ENCODE results near the gene ELL2.
"Not testable (repeated sequence)": the region's sequence is repeated elsewhere in the genome, so short reads cannot be mapped to it uniquely, and the experiment has no call there.

The ELL2 gene

DNA sequence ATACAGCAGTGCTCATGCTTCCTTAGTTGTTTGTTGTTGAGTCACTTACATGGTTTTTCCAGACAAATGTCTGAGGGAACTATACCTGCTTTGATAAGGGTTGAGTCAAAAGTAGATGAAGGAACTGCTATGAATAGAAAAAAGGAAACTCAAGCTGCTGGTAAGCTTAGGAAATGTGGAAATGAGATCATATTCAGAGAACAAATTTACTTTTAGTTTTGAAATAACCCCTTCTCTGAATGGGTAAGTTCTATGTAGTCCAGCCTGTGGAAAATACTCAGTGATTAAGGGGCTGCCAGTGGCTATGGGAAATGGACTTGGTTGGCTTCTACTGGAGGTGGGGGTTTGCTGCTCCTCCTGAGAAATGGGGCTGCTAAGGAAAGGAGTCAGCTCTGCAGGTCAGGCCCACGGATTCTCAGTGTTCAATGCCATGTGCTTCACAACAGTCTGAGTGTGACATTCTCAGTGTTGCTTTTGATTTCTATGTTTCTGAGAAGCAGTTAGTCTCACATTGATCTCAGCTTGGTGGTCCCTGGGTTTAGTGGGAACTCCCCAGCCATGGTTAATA lies 91.5 kb downstream of the ELL2 start:
- Mint-ChIP-seq H3K4me3 (peak overlapping the region; percentile 69), H3K27ac (peak overlapping the region; percentile 99), H3K4me1 (ENCODE audit: low read depth) (peaks cover 69% of the 10 kb centered on the region), H3K9me3 (peaks cover 4% of the 10 kb centered on the region), H3K27me3 (no peaks in the 10 kb centered on the region), H3K36me3 (ENCODE audit: low read depth) (no peaks in the 10 kb centered on the region)
- DNase-seq: peak; percentile 76

DNA sequence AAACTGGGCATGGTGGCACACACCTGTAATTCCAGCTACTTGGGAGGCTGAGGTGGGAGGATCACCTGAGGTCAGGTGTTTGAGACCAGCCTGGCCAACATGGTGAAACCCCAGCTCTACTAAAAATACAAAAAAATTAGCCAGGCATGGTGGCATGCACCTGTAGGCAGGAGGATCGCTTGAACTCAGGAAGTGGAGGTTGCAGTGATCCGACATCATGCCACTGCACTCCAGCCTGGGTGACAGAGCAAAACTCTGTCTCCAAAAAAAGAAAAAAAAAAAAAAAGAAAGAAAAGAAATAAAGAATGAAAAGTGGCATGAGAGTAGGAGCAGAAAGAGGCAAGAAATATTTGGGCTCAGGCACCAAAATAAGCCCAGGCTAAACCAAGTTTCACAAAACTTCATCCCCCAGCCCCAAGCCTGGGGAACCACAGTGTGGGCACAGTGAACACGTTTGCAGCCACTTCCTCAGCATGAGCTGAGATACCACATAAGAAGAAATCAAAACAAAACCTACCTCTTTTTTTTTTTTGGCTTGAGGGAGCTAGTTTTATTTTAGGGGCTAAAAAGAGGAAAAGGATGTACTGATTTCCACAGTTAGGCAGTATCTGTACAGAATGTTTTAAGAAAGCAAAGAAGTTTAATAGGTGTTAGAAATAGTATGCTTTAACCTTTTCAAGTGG lies 92.3 kb downstream of the ELL2 start:
- peak overlapping the region; percentile 94 for H3K27ac Mint-ChIP-seq
- not testable (repeated sequence) for H3K27me3 Mint-ChIP-seq; H3K9me3 Mint-ChIP-seq; H3K36me3 Mint-ChIP-seq (ENCODE audit: low read depth)
- peaks cover 77% of the 10 kb centered on the region for H3K4me1 Mint-ChIP-seq (ENCODE audit: low read depth)
- DNase-seq: peak; percentile 59
- peak overlapping the region; percentile 53 for H3K4me3 Mint-ChIP-seq

DNA sequence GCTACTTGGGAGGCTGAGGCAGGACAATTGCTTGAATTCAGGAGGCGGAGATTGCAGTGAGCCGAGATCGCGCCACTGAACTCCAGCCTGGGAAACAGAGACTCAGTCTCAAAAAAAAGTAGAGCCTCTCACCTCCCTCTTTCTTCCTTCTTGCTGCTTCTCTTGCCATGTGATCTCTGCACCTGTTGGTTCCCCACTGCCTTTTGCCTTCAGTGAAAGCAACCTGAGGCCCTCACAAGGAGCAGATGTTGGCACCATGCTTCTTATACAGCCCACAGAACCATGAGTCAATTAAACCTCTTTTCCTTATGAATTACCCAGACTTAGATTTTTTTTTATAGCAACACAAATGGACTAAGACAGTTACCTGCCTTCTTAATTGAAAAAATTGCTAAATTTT lies 93.5 kb downstream of the ELL2 start:
- Mint-ChIP-seq H3K4me1 (ENCODE audit: low read depth) (peaks cover 86% of the 10 kb centered on the region), H3K27me3 (no peaks in the 10 kb centered on the region), H3K4me3 (no peak overlapping the region), H3K27ac (peak overlapping the region; percentile 94), H3K36me3 (ENCODE audit: low read depth) (no peaks in the 10 kb centered on the region), H3K9me3 (peaks cover 4% of the 10 kb centered on the region)
- DNase-seq: no peak

DNA sequence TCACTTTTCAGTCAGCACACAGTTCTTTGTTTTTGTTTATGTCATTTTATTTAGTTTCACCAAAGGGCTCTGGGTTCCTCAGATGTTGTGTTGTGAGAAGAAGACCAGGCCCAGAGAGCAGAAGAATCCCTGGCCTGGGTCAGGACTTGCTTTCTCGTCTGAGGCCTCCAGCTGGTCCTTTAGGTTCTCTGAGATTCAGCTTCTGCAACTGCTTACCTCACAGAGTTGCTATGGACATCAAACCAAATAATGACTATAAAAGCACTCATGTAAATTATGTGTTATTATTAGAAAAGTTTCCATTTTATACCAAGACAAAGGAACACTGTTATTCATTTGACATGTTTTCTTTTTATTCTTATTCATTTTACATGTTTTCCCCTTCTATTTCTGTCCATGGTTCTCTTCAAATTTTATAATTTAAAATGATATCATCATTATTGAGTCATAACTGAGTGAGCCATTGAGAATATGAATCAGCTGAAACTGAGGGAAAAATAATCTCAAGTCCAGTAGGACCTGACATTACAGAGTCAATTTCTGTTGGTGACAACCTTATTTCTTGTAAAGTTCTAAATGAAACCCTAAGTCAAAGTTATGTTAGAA lies 95.1 kb downstream of the ELL2 start:
- H3K27ac Mint-ChIP-seq: peak overlapping the region; percentile 94
- DNase-seq: no peak
- H3K9me3 Mint-ChIP-seq: peaks cover 4% of the 10 kb centered on the region

DNA sequence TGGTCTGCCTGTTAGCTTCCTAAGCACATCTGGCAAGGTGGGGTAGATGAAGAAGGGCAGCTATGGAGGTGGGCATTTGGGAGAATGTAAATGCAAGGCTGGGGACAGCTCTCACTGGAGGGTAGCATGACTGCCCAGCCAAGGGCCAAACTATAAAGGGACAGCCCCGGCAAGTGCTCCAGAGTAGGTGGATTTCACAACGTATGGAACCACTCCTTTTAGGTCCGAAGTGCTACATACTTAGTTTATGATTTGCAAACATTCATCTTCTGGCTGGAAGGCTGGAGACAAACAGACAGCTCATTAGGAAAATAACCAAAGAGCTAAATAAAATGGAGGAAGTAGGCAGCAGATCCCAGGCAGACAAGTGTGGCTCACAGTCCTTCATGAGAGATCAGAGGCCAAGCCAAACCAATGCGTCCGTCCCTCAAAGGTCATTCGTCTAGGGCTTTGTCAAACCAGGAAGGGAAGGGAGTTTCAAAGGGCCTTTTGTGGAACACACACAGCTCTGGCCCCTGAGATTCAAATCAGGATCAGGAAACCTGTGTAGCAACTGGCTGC lies 96.6 kb downstream of the ELL2 start:
- Mint-ChIP-seq H3K4me1 (ENCODE audit: low read depth) (peaks cover 90% of the 10 kb centered on the region), H3K27me3 (no peaks in the 10 kb centered on the region), H3K4me3 (no peak overlapping the region), H3K27ac (peak overlapping the region; percentile 2), H3K36me3 (ENCODE audit: low read depth) (no peaks in the 10 kb centered on the region), H3K9me3 (peaks cover 4% of the 10 kb centered on the region)
- DNase-seq: no peak

More for the DNA sequence above, 95.1 kb downstream of the ELL2 start:
- H3K36me3 Mint-ChIP-seq (ENCODE audit: low read depth): no peaks in the 10 kb centered on the region
- H3K4me1 Mint-ChIP-seq (ENCODE audit: low read depth): peaks cover 91% of the 10 kb centered on the region
- H3K27me3 Mint-ChIP-seq: no peaks in the 10 kb centered on the region
- H3K4me3 Mint-ChIP-seq: no peak overlapping the region

DNA sequence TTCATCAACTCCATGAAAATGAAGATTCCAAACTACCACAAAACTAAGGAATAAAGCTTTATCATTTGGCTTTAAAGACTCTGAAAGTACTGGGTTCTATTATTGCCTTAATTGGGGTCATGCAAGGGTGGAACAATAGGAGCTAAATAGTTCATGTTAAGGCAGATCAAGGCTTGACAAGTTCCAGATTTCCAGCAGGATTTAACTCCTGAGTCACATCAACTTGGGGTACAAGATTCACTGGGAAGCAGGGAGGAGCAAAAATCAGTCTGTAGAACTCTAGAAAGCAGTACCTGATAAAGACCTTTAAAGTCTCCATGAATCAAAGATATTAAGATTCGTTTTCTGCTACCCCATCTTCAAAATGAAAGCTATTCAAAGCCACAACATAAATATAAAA lies 97.2 kb downstream of the ELL2 start:
- no peak overlapping the region for H3K27ac Mint-ChIP-seq
- no peaks in the 10 kb centered on the region for H3K27me3 Mint-ChIP-seq
- no peaks in the 10 kb centered on the region for H3K36me3 Mint-ChIP-seq (ENCODE audit: low read depth)
- no peak overlapping the region for H3K4me3 Mint-ChIP-seq
- H3K4me1 Mint-ChIP-seq (ENCODE audit: low read depth): peaks cover 92% of the 10 kb centered on the region
- H3K9me3 Mint-ChIP-seq: peaks cover 4% of the 10 kb centered on the region
- no peak for DNase-seq

DNA sequence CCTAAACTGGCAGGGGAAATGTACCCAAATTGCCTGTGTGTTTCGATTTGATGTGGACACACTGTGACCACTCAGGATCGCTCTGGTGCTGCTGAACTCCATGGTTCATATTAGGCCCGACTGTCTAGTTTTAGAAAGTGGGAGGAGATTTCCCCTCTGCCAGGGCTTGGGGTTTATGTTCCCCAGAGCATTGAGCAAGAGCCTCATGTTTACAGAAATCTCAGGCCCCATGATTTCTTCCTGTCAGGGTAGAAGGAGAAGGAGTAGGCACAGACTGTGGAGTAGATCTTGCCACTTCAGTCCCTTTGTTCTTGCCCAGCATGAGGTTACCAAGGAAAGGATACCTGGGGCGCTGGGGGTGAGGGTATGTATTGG lies 98.3 kb downstream of the ELL2 start:
- Mint-ChIP-seq H3K4me3 (no peak overlapping the region), H3K27me3 (no peaks in the 10 kb centered on the region), H3K27ac (peak overlapping the region; percentile 90)

DNA sequence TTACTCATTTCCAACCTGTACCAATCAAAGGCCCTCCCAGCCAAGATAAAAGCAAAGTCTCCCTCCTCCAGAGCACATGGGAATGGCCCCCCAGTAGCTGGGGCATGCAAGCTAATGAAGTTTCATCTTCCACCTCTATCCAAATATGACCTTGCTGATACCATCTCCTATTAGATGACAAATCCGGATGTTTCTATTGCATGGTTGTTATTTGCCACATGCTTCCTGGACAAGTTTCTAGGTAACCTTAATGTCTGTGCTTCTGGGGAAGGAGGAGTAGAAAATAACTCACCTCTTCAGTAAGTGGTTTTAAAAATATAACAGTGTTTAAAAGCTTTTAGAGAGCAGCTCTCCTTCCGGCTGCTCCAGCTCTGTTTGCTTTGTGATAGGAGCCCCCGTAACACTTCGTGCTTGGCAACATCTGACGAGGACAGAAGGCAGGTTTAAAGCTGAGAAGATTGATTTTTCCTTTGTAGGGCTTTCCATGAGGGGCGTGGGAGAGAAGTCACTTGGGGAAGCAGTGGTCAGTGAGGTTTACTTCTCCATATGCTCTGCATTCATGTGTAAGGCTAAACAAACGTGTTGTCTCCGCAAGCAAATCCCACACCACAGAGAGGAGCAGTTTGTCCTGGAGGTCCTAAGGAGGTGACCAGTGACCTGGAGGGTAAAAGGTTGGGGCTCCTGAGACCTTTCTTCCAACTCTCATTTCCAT lies 98.8 kb downstream of the ELL2 start:
- Mint-ChIP-seq H3K27ac (peak overlapping the region; percentile 90), H3K4me1 (ENCODE audit: low read depth) (peaks cover 92% of the 10 kb centered on the region), H3K9me3 (peaks cover 2% of the 10 kb centered on the region), H3K4me3 (no peak overlapping the region), H3K27me3 (no peaks in the 10 kb centered on the region), H3K36me3 (ENCODE audit: low read depth) (no peaks in the 10 kb centered on the region)
- DNase-seq: peak; percentile 12

More for the DNA sequence above, 98.3 kb downstream of the ELL2 start:
- peaks cover 4% of the 10 kb centered on the region for H3K9me3 Mint-ChIP-seq
- H3K36me3 Mint-ChIP-seq (ENCODE audit: low read depth): no peaks in the 10 kb centered on the region
- H3K4me1 Mint-ChIP-seq (ENCODE audit: low read depth): peaks cover 92% of the 10 kb centered on the region
- no peak for DNase-seq

DNA sequence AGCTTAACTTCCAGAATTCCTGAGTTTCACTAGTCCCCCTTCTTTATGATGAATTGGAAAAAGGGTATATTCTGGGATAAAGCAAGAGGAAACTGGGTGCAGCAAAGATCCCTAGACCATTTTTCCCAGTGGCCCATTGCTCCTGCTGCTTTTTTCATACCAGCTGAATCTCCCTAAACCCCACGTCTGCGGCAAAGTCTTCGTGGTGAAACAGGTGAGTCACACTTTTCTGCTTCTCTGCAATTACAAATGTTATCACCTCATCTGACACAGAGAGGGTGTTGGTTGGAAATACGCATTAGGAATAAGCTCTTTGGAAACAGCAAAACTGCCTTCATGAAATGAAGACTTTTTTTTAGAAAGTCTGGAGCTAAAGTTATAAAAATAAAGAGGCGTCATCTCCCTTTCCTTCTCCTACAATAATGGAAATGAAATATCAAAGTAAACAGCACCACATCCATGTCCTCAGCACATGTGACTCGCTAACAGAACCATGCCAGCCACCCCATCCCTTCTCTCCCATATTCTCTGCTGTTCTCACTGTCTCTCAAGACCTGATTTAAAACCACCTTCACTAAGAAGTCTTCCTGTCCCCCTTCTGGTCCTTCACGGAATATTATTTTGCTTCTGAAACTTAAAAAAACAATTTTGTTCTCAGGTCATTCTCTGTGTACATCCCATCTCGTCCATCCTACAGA lies 99.6 kb downstream of the ELL2 start:
- peaks cover 2% of the 10 kb centered on the region for H3K9me3 Mint-ChIP-seq
- no peaks in the 10 kb centered on the region for H3K27me3 Mint-ChIP-seq
- DNase-seq: peak; percentile 38
- peak overlapping the region; percentile 55 for H3K4me3 Mint-ChIP-seq
- peaks cover 88% of the 10 kb centered on the region for H3K4me1 Mint-ChIP-seq (ENCODE audit: low read depth)
- H3K36me3 Mint-ChIP-seq (ENCODE audit: low read depth): no peaks in the 10 kb centered on the region
- H3K27ac Mint-ChIP-seq: peak overlapping the region; percentile 90

DNA sequence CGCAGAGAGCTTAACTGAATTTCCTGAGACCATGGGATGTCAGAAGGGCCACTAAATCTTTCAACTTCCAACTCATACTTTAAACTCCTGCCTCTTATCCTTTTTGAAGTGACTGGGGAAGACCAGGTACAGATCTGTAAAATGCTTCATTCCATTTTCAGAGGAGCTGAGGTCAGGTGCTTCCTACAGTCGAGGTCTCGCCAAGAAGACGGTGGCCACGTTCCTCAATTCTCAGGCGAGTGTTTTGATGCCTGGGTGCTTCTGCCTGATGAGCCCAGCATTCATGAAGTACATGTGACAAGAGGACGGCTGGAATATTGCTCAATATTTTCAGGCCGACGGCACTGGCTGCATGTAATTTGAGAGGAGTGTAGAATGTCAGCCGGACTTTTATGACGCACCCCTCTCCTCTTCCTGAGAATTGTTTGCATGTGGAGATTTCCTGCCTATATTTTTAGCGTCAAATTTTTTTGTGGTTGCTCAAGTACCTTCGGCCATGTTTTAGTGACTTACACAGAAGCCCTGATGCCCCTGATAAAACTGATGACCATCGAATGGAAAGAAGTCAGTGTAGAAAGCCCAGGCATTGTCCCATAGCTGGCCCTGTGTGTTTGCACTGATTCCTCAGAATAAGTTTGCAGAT lies 100.3 kb downstream of the ELL2 start:
- no peaks in the 10 kb centered on the region for H3K36me3 Mint-ChIP-seq (ENCODE audit: low read depth)
- no peaks in the 10 kb centered on the region for H3K27me3 Mint-ChIP-seq
- H3K4me1 Mint-ChIP-seq (ENCODE audit: low read depth): peaks cover 81% of the 10 kb centered on the region
- H3K27ac Mint-ChIP-seq: peak overlapping the region; percentile 90
- no peaks in the 10 kb centered on the region for H3K9me3 Mint-ChIP-seq
- peak overlapping the region; percentile 55 for H3K4me3 Mint-ChIP-seq
- DNase-seq: peak; percentile 37

DNA sequence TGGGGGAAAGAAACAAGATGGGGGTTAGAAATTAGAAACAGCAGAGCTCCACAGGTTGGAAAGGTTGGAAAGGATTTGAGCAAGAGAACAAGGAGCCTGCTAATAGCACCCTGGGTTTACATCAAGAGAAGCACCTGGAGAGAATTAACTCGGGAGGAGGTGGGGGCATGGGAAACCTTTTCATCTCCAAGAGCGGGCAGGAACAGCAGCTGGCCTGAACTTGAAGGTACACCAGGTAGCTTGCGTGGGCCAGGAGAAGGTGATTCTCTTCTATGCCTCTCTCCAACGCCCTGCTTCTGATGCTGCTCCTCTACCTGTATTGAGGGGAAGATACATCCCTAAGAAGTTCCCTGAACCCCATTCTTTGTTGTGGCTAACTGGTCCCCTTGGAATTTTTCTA lies 102.0 kb downstream of the ELL2 start:
- H3K36me3 Mint-ChIP-seq (ENCODE audit: low read depth): no peaks in the 10 kb centered on the region
- no peaks in the 10 kb centered on the region for H3K27me3 Mint-ChIP-seq
- DNase-seq: peak; percentile 27
- peak overlapping the region; percentile 6 for H3K4me3 Mint-ChIP-seq
- peak overlapping the region; percentile 91 for H3K27ac Mint-ChIP-seq
- peaks cover 67% of the 10 kb centered on the region for H3K4me1 Mint-ChIP-seq (ENCODE audit: low read depth)
- H3K9me3 Mint-ChIP-seq: no peaks in the 10 kb centered on the region

DNA sequence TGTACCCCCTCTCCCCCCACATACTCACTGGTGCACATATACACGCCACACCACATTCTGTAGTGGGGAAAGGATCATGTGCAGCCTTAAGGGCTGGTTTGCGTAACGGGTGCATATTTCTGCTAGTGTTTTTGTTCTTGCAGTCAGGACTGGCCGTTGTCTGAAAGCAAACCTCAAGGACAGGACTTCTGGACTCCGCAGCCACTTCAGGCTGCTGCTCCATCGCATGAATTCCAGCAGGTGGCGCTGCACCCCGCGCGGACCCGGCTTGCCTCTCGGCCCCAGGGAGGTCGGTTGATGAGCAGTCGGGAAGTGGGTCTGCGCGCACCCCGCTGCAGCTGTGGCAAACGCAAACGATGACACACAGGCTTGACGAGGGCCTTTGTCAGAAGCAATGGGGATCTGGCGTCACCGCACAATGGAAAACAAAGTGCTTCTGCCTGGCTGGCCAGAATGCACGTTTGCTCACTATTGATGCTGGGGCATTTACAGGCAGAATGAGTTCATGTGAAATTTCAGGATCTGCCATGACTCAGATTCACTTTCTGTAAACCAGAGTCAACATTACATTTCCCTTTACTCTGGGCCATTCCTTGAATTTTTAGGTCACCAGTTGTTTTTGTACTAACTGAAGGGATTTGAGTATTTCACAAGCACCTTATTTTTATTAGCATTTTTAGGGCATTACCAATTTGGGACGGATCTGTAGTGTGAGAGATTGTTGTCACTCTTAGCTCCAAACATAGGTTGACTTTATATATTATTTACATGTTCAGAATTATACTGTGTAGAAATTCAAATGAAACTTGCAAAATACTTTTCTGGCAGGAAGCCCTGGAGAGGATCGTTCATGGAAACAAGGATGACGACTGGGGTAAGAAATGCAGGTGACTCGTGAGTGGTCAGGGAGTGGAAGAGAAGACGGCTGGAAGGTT lies 102.7 kb downstream of the ELL2 start:
- DNase-seq: peak; percentile 93
- Mint-ChIP-seq H3K36me3 (ENCODE audit: low read depth) (no peaks in the 10 kb centered on the region), H3K4me1 (ENCODE audit: low read depth) (peaks cover 60% of the 10 kb centered on the region), H3K9me3 (no peaks in the 10 kb centered on the region), H3K27ac (peak overlapping the region; percentile 91), H3K4me3 (peak overlapping the region; percentile 21), H3K27me3 (no peaks in the 10 kb centered on the region)

DNA sequence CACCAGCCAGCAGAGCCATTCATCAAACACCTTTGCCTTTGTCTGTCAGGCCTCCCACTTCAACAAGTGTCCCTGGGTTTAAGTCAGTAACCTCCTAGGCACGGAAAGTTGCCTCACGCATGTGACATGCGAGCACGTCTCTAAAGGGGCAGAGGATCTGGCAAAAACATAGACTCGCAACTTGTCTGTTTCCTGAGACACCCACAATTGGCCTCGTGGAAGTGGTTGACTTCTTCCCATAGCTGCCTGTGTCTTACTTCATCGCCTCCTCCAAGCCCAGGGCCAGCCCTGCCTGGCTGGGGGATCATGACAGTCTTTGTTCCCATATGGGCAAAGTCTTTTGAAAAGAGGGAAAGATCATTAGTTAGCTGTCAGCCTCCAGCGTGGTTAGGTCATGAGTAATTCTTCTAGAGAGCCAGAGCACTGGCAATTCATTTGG lies 103.6 kb downstream of the ELL2 start:
- Mint-ChIP-seq H3K36me3 (ENCODE audit: low read depth) (no peaks in the 10 kb centered on the region), H3K27me3 (no peaks in the 10 kb centered on the region), H3K27ac (peak overlapping the region; percentile 91), H3K4me3 (no peak overlapping the region), H3K4me1 (ENCODE audit: low read depth) (peaks cover 54% of the 10 kb centered on the region), H3K9me3 (no peaks in the 10 kb centered on the region)
- DNase-seq: no peak

Measured in activated T-cell treated with anti-CD3 and anti-CD28 coated beads, Interleukin-2, amount 50 U/mL, for 24 hours (primary cell).